HepG2 (cell line): Measurements from ENCODE around the gene LGALS4. TPM values are rescaled to one million over a fixed set of nuclear protein-coding genes. Genes with fewer than 3 reads are reported as not detected.
A peak's percentile ranks its signal among the peaks of the same experiment; 100 is the strongest.

Experiments used
- ATAC-seq: fragments of 200-7000 bp; cut with Tn5 transposase; 3 replicates; pipeline ENCODE4 v1.9.1; 2020; ENCODE audit warnings: mild to moderate bottlenecking, moderate library complexity
- BruUV-seq: library from RNA; stranded (reverse); fragments of 400-500 nt; replicated peaks from 2 replicates; lab custom pipeline; 2021; lab: Mats Ljungman, UMichigan
- CTCF ChIA-PET: fragments of 300-600 bp; formaldehyde crosslinking; extraction: SDS; loops from one replicate; lab custom pipeline; 2021; ENCODE audit warnings: low total read pairs, inconsistent platforms, low intra/inter-chr PET ratio; lab: Yijun Ruan, JAX
- POLR2A ChIA-PET: fragments of 350-600 bp; sonication (Branson Sonifier 250); formaldehyde crosslinking; loops from one replicate; lab custom pipeline; 2020; ENCODE audit warnings: antibody characterized with exemption, inconsistent platforms; lab: Yijun Ruan, JAX
- DNase-seq: peaks from one replicate; pipeline ENCODE4 v3.0.0-alpha.2; 2015; ENCODE audit warnings: low spot score
- FAIRE-seq: peaks from 3 replicates; lab custom pipeline; 2011; peaks lifted over from hg19 to GRCh38; lab: Jason Lieb, UNC
- H2AFZ ChIP-seq: one replicate; pipeline ENCODE4 v1.6.1; 2011; ENCODE audit warnings: low read length, inconsistent platforms
- H3K27ac ChIP-seq: fragments of 300-600 bp; 3 replicates; pipeline ENCODE4 v1.8.0; 2011; ENCODE audit warnings: mixed run types, mild to moderate bottlenecking, mixed read lengths, low read length, inconsistent platforms; ENCODE audit not compliant: insufficient read depth; ENCODE audit errors: extremely low read length
- H3K27me3 ChIP-seq, 2 experiments: fragments of 200-600 bp in 1 of 2; 2 replicates in 1 of 2; 3 replicates in 1 of 2; pipeline versions ENCODE4 v1.6.0 to v1.8.0; 2011; ENCODE audit warnings: low read length in 2 of 2, mild to moderate bottlenecking in 2 of 2, moderate library complexity in 2 of 2, inconsistent platforms in 1 of 2; ENCODE audit not compliant: insufficient read depth in 2 of 2, control insufficient read depth in 1 of 2
- H3K36me3 ChIP-seq, 2 experiments: fragments of 200-600 bp in 1 of 2; replicated peaks in 1 of 2; 2 replicates in 1 of 2; 3 replicates in 1 of 2; pipeline versions ENCODE4 v1.5.1 to v1.8.0; 2011; ENCODE audit warnings: low read length in 2 of 2, inconsistent platforms in 1 of 2; ENCODE audit not compliant: insufficient read depth in 2 of 2, control insufficient read depth in 1 of 2
- H3K4me1 ChIP-seq: 2 replicates; pipeline ENCODE4 v1.5.1; 2012; ENCODE audit warnings: low read length, inconsistent platforms; ENCODE audit not compliant: insufficient read depth
- H3K4me2 ChIP-seq: 2 replicates; pipeline ENCODE4 v1.6.0; 2011; ENCODE audit warnings: low read depth, low read length, inconsistent platforms
- H3K4me3 ChIP-seq, 3 experiments: fragments of 200-600 bp in 1 of 3; sonication (generic), shearing (Covaris generic) in 1 of 3; replicated peaks in 1 of 3; 2 replicates each; pipeline ENCODE4 v1.5.1; 2011 to 2016; ENCODE audit warnings: low read length in 3 of 3, inconsistent platforms in 2 of 3, low read depth in 2 of 3, mild to moderate bottlenecking in 2 of 3, control low read depth in 1 of 3, mixed read lengths in 1 of 3; ENCODE audit not compliant: insufficient read depth in 1 of 3
- H3K79me2 ChIP-seq: one replicate; pipeline ENCODE4 v1.6.1; 2011; ENCODE audit warnings: low read length, inconsistent platforms; ENCODE audit not compliant: insufficient read depth
- H3K9ac ChIP-seq: 2 replicates; pipeline ENCODE4 v1.6.0; 2011; ENCODE audit warnings: mild to moderate bottlenecking, low read depth, low read length, inconsistent platforms; ENCODE audit not compliant: insufficient read depth
- H3K9me3 ChIP-seq: 2 replicates; pipeline ENCODE4 v1.5.1; 2012; ENCODE audit warnings: mild to moderate bottlenecking, low read length
- H4K20me1 ChIP-seq: 2 replicates; pipeline ENCODE4 v1.6.0; 2011; ENCODE audit warnings: inconsistent platforms, mild to moderate bottlenecking, low read length, moderate library complexity; ENCODE audit not compliant: insufficient read depth
- GATA4 ChIP-seq: sonication (generic); IDR thresholded peaks from 2 replicates; pipeline ENCODE4 v1.6.1; 2016; ENCODE audit warnings: antibody characterized with exemption, low read depth, borderline replicate concordance
- GLMP ChIP-seq: sonication (generic); formaldehyde crosslinking; IDR thresholded peaks from 2 replicates; pipeline ENCODE4 v1.9.0; 2021; ENCODE audit warnings: missing genetic modification reagents, mild to moderate bottlenecking, borderline replicate concordance
- HNRNPL ChIP-seq: fragments of 200-400 bp; formaldehyde crosslinking; IDR thresholded peaks from 2 replicates; pipeline ENCODE4 v1.6.1; 2017; ENCODE audit warnings: mild to moderate bottlenecking, low read depth, low read length
- MAF1 ChIP-seq: sonication (generic); formaldehyde crosslinking; IDR thresholded peaks from 2 replicates; pipeline ENCODE4 v1.5.0; 2020; ENCODE audit warnings: missing genetic modification reagents, borderline replicate concordance
- POLR2A ChIP-seq, 2 experiments: IDR thresholded peaks; 2 replicates each; pipeline ENCODE4 v1.6.1; 2011; ENCODE audit warnings: low read depth in 2 of 2, low read length in 2 of 2, mild to moderate bottlenecking in 1 of 2, moderate library complexity in 1 of 2; ENCODE audit not compliant: insufficient read depth in 1 of 2
- SMAD1 ChIP-seq: sonication (generic); formaldehyde crosslinking; IDR thresholded peaks from 2 replicates; pipeline ENCODE4 v1.4.0; 2020; ENCODE audit warnings: missing genetic modification reagents, low read depth, mild to moderate bottlenecking, borderline replicate concordance
- SNRNP70 ChIP-seq: fragments of 200-400 bp; formaldehyde crosslinking; IDR thresholded peaks from 2 replicates; pipeline ENCODE4 v1.6.1; 2017; ENCODE audit warnings: mild to moderate bottlenecking, low read depth, low read length, moderate library complexity
- TAF1 ChIP-seq: sonication (generic); formaldehyde crosslinking; IDR thresholded peaks from 2 replicates; pipeline ENCODE4 v1.4.0; 2020; ENCODE audit warnings: missing genetic modification reagents
- THAP9 ChIP-seq: sonication (generic); formaldehyde crosslinking; IDR thresholded peaks from 2 replicates; pipeline ENCODE4; 2020; ENCODE audit warnings: missing genetic modification reagents, mild to moderate bottlenecking, borderline replicate concordance
- ZFP36 ChIP-seq: fragments of 150-350 bp; IDR thresholded peaks from 2 replicates; pipeline ENCODE4 v1.6.1; 2018; ENCODE audit warnings: borderline replicate concordance, low read length, low read depth; ENCODE audit not compliant: partially characterized antibody
- ZNF431 ChIP-seq: sonication (generic); formaldehyde crosslinking; IDR thresholded peaks from 2 replicates; pipeline ENCODE4 v1.9.0; 2022; ENCODE audit warnings: missing genetic modification reagents, low read depth, mild to moderate bottlenecking, borderline replicate concordance
- ZNF484 ChIP-seq: sonication (generic); formaldehyde crosslinking; IDR thresholded peaks from 2 replicates; pipeline ENCODE4 v1.5.1; 2020; ENCODE audit warnings: mild to moderate bottlenecking, low read depth, missing genetic modification reagents, borderline replicate concordance
- ZNF782 ChIP-seq: sonication (generic); formaldehyde crosslinking; IDR thresholded peaks from 2 replicates; pipeline ENCODE4 v1.4.0; 2020; ENCODE audit warnings: missing genetic modification reagents, mild to moderate bottlenecking, borderline replicate concordance
- WGBS: methylation state at CpG from one replicate; pipeline ENCODE4 v1.1.6; 2017; ENCODE audit warnings: low lambda C conversion rate; 5-methylcytosine and 5-hydroxymethylcytosine counted together
- in situ Hi-C: cut with HindIII; loops from 2 replicates; pipeline ENCODE4 v1.10.0; 2017; ENCODE audit warnings: low pct_unique_long_range_greater_than_20kb; ENCODE audit not compliant: extremely low pct_ligation_motif_present
- intact Hi-C: fragments of 100-400 bp; cut with micrococcal nuclease; formaldehyde crosslinking; loops from one replicate; pipeline ENCODE4 v1.10.0; 2022; ENCODE audit not compliant: unreplicated experiment
- polyA plus RNA-seq, 8 experiments: library from polyadenylated mRNA; depleted of rRNA in 3 of 8; stranded (reverse) in 7 of 8; unstranded in 1 of 8; fragments of >200 nt; fragmentation: Illumina TruSeq in 4 of 8; extraction: Trizol in 4 of 8; gene quantifications; 2 replicates each; pipeline versions ENCODE4 v1.2.1 to v1.2.3, GENCODE V29; 2011 to 2016; ENCODE audit warnings: low read depth in 4 of 8, missing spikeins in 1 of 8, mixed read lengths in 1 of 8; ENCODE audit not compliant: insufficient read depth in 1 of 8
- total RNA-seq, 5 experiments: library from RNA; depleted of rRNA; stranded (reverse); fragments of >200 nt; fragmentation: Illumina TruSeq; extraction: Trizol; gene quantifications; 2 replicates each; pipeline ENCODE4 v1.2.3, GENCODE V29; 2016; ENCODE audit warnings: low read depth in 1 of 5

LGALS4 gene
- total and polyA plus RNA-seq, 2 of the 13 experiments (the other 11 are each of a cell fraction or from before 2014, with no cell fraction given), result 0.24 to 0.71 TPM

GRCh38 chr19:38841180-38841766 is 28.5 kb upstream of the LGALS4 start (continued):
- TF ChIP-seq THAP9 (CRISPR knock-in tag) (no peak), SMAD1 (no peak), ZNF431 (CRISPR knock-in tag) (no peak), SNRNP70 (no peak), TAF1 (CRISPR knock-in tag) (no peak), ZNF484 (CRISPR knock-in tag) (no peak), POLR2A (IDR thresholded peaks at IDR 0.05; ENCODE audit: insufficient read depth in 1 of 2, low read depth in 2 of 2, low read length in 2 of 2) (peak in 1 of 2 experiments; percentile 19; a peak in 1 of 4 replicates)

GRCh38 chr19:38840583-38840968 is 27.8 kb upstream of the LGALS4 start:
- WGBS, result 95% methylated on average over 4 of the region's 5 CpGs
- H3K27ac ChIP-seq, result no peak overlapping the region
- H3K27me3 ChIP-seq, result no peaks in the 10 kb centered on the region
- H3K9me3 ChIP-seq, result no peaks in the 10 kb centered on the region
- DNase-seq, result no peak
- no peak overlapping the region for H3K4me2 ChIP-seq
- FAIRE-seq, result no peak
- intact Hi-C loops (no loop called here), in situ Hi-C loops (no loop called here)
- ChIA-PET CTCF (no interaction called here), POLR2A (interaction anchor here (0.8 to 4.4 kb wide), 4 partner anchors 9 to 107 kb away, joined by 3 to 42 read pairs (median 12); partner anchors contain the start of genes ECH1 and HNRNPL)
- no TSS peak for BruUV-seq
- peaks cover 87% of the 10 kb centered on the region for H3K4me1 ChIP-seq
- H4K20me1 ChIP-seq, result peaks cover 40% of the 10 kb centered on the region
- H3K9ac ChIP-seq, result no peak overlapping the region
- H2AFZ ChIP-seq, result no peak overlapping the region
- peaks cover 48 to 96% of the 10 kb centered on the region in 2 experiments for H3K36me3 ChIP-seq
- ATAC-seq, result no peak
- H3K4me3 ChIP-seq, result no peak overlapping the region
- H3K79me2 ChIP-seq, result peaks cover 33% of the 10 kb centered on the region
- 0 out of 2 replicates have a peak, but pooled peaks have one; percentile 46 for TF ChIP-seq HNRNPL
- TF ChIP-seq ZNF782 (CRISPR knock-in tag), result no peak
- TF ChIP-seq ZFP36, result no peak
- TF ChIP-seq GLMP, result no peak
- no peak for TF ChIP-seq MAF1
- no peak for TF ChIP-seq GATA4
